Activated T-helper 17 cell treated with anti-CD3 and anti-CD28 coated beads, Interleukin-2, amount 50 U/mL, for 72 hours (primary cell): ENCODE measurements around the gene MBD5. TPM values are rescaled to one million over a fixed set of nuclear protein-coding genes. Genes with fewer than 3 reads are reported as not detected.
A peak's percentile ranks its signal among the peaks of the same experiment; 100 is the strongest.

ENCODE experiments used
- ATAC-seq: fragments of 150-1000 bp; cut with Tn5 transposase; replicated peaks from 2 replicates; pipeline ENCODE4 v1.10.0; 2021; ENCODE audit warnings: mild to moderate bottlenecking, moderate library complexity
- H3K27ac Mint-ChIP-seq: one replicate; pipeline ENCODE4 v1.8.0; 2022; ENCODE audit warnings: mixed read lengths
- H3K27me3 Mint-ChIP-seq: one replicate; pipeline ENCODE4 v1.8.0; 2022; ENCODE audit warnings: mixed read lengths
- H3K36me3 Mint-ChIP-seq: one replicate; pipeline ENCODE4 v1.8.0; 2022; ENCODE audit warnings: low read depth, mild to moderate bottlenecking, mixed read lengths
- H3K4me1 Mint-ChIP-seq: one replicate; pipeline ENCODE4 v1.8.0; 2022; ENCODE audit warnings: mixed read lengths
- H3K4me3 Mint-ChIP-seq: one replicate; pipeline ENCODE4 v1.8.0; 2022; ENCODE audit warnings: mild to moderate bottlenecking, mixed read lengths
- H3K9me3 Mint-ChIP-seq: one replicate; pipeline ENCODE4 v1.8.0; 2022; ENCODE audit warnings: mixed read lengths
- total RNA-seq, 2 donors: library from RNA; stranded (reverse); gene quantifications; one replicate each; pipeline ENCODE4 v1.2.3, GENCODE V29; 2022

The MBD5 gene
- total RNA-seq, 2 donors from 2014 or later, result 33.5 to 55.7 TPM

DNA sequence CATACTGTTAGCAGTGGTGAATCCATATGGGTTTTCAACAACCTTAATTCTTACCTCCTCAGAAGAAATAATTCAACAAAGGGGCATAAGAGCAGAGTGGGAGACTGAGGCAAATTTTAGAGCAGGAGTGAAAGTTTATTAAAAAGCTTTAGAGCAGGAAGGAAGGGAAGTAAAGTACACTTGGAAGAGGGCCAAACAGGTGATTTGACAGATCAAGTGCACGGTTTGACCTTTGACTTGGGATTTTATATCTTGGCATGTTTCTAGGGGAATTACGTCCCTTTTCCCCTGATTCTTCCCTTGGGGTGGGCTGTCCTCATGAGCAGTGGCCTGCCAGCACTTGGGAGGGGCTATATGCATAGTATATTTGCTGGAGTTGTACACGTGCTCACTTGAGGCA, 280.5 kb downstream of the MBD5 start:
- Mint-ChIP-seq H3K27me3 (no peaks in the 10 kb centered on the region), H3K4me3 (no peak overlapping the region), H3K36me3 (peaks cover under 1% of the 10 kb centered on the region), H3K4me1 (peaks cover 4% of the 10 kb centered on the region), H3K9me3 (no peaks in the 10 kb centered on the region), H3K27ac (no peak overlapping the region)
- no peak for ATAC-seq

DNA sequence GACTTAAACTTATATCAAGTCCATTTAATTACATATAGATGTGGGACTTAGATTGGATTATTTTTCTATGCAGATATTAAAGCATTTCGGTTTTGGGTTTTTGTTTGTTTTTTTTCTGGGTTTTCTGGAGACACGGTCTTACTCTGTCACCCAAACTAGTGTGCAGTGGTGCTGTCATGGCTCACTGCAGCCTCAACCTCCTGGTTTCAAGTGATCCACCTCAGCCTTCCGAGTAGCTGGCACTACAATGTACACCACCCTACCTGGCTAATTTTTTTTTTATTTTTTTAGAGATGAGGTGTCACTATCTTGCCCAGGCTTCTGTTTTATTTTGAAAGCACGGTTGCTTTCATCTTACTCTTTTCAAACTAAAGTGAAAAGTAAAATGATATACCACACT, 281.6 kb downstream of the MBD5 start:
- H3K4me1 Mint-ChIP-seq, result peaks cover 4% of the 10 kb centered on the region
- H3K27me3 Mint-ChIP-seq, result no peaks in the 10 kb centered on the region
- H3K27ac Mint-ChIP-seq, result no peak overlapping the region
- H3K9me3 Mint-ChIP-seq, result no peaks in the 10 kb centered on the region
- no peak for ATAC-seq
- H3K36me3 Mint-ChIP-seq, result no peaks in the 10 kb centered on the region
- no peak overlapping the region for H3K4me3 Mint-ChIP-seq

DNA sequence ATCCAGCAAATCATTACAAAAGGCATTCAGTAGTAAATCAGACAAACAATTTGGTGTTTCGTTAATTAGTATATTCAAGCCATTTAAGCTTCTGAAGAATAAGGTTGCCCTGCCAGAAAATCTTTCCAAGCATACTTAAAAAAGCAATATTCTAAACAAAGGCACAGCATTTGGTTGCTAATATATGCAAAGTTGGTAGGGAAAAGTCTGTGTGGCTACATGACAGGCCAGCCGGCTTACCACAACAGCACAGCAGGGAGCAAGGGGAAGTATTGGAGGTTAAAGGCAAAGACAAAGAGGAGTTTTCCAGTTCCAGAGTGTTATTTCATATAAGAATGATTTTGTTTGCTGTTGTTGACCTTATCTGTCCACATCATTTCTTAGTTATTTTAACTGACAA, 282.3 kb downstream of the MBD5 start:
- no peak overlapping the region for H3K27ac Mint-ChIP-seq
- no peak overlapping the region for H3K4me3 Mint-ChIP-seq
- peaks cover 4% of the 10 kb centered on the region for H3K4me1 Mint-ChIP-seq
- no peaks in the 10 kb centered on the region for H3K9me3 Mint-ChIP-seq
- no peak for ATAC-seq
- no peaks in the 10 kb centered on the region for H3K27me3 Mint-ChIP-seq
- H3K36me3 Mint-ChIP-seq, result no peaks in the 10 kb centered on the region

DNA sequence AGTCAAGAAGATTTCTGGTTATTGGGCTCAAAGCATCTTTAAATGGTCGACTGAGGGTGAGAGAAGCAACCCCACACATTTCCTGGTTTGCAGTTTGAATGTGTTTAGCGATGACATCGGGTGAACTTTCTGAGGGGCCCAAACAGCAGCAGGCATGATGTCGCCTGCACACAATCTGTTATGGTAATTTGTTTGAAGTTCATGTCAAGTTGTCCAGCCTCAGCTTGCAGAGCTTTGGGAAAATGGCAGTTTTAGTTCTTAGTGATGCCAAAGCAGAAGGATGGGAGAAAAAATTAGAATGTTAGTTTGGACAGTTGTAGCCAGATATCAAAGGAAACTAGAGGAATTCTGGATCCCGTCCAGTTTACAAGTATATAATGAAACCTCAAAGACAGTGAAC, 284.6 kb downstream of the MBD5 start:
- Mint-ChIP-seq H3K36me3 (no peaks in the 10 kb centered on the region), H3K27ac (no peak overlapping the region), H3K9me3 (no peaks in the 10 kb centered on the region), H3K4me3 (no peak overlapping the region), H3K27me3 (no peaks in the 10 kb centered on the region), H3K4me1 (no peaks in the 10 kb centered on the region)
- ATAC-seq, result no peak

DNA sequence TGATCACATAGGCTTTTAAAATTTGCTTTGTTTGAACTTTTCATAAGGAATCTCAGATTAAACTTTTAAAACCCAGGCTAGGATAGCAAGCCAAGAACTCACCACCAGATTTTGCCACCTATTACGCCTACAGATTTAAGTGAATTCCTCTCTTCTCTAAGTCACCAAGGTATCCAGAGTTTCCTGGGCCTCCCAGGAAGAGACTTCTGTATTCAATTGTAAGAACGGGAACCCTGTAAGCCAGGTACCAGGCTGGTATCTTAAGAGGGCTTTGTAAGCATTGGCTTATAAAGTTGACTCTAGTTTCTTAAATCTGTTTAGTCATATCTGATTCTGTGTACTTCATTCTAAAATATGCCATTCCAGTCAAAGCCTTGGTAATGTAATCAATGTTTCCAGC, 285.1 kb downstream of the MBD5 start:
- no peak overlapping the region for H3K4me3 Mint-ChIP-seq
- H3K27me3 Mint-ChIP-seq, result no peaks in the 10 kb centered on the region
- H3K4me1 Mint-ChIP-seq, result no peaks in the 10 kb centered on the region
- no peaks in the 10 kb centered on the region for H3K36me3 Mint-ChIP-seq
- H3K27ac Mint-ChIP-seq, result no peak overlapping the region
- no peaks in the 10 kb centered on the region for H3K9me3 Mint-ChIP-seq
- ATAC-seq, result no peak

DNA sequence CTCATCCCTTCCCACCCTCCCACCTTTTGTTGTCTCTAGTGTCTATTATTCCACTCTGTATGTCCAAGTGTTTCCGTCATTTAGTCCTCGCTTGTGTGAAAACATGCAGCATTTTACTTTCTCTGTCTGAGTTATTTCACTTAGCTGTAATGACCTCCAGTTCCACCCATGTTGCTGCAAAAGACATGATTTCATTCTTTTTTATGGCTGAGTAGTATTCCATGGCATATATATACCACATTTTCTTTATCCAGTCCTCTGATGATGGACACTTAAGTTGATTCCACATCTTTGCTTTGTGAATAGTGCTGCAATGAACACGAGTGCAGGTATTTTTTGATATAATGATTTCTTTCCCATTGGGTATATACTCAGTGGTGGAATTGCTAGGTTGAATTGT, 296.7 kb downstream of the MBD5 start:
- H3K27ac Mint-ChIP-seq, result no peak overlapping the region
- no peak for ATAC-seq
- H3K4me1 Mint-ChIP-seq, result no peaks in the 10 kb centered on the region
- H3K36me3 Mint-ChIP-seq, result peaks cover 22% of the 10 kb centered on the region
- no peak overlapping the region for H3K4me3 Mint-ChIP-seq
- H3K27me3 Mint-ChIP-seq, result no peaks in the 10 kb centered on the region
- peaks cover 4% of the 10 kb centered on the region for H3K9me3 Mint-ChIP-seq

DNA sequence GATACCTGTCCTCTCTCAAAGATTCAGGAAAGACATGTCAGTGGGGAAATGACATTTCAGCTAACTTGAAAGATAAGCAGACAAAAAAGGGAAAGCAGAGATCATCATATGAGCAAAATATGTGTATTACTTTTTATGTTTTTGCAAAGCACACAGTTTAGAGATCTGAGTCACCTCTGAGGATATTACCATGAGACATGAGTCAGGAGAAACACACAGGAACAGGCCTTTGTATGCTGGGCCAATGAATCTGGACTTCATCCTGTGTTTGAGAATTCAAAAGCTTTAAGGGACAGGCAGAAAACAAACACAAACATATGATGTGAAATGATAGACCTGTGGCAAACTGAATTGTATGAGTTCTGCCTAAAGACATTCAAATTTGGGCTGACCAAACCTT, 317.6 kb downstream of the MBD5 start:
- H3K27me3 Mint-ChIP-seq, result no peaks in the 10 kb centered on the region
- ATAC-seq, result peak; percentile 74
- no peaks in the 10 kb centered on the region for H3K4me1 Mint-ChIP-seq
- H3K36me3 Mint-ChIP-seq, result peaks cover 26% of the 10 kb centered on the region
- H3K4me3 Mint-ChIP-seq, result no peak overlapping the region
- peaks cover 3% of the 10 kb centered on the region for H3K9me3 Mint-ChIP-seq
- no peak overlapping the region for H3K27ac Mint-ChIP-seq

DNA sequence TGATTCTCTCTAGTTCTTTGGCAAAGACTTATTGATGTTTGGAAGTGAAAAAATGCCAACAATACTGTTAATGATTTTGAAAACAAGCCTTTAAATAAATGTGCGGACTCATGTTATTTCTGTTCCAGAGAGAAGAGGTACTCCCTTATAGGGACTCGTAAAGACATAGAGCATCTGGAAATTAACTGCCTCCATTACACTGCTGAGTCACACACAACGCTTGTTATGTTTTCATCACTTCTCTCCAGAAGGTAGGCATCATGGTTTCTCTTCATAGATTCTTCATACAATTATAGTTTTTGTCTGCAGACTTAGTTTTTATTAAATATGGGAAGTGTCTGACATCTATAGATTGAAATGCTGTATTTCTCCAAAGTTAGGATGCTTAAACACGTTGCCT, 321.2 kb downstream of the MBD5 start:
- no peaks in the 10 kb centered on the region for H3K27me3 Mint-ChIP-seq
- H3K9me3 Mint-ChIP-seq, result peaks cover 4% of the 10 kb centered on the region
- no peak overlapping the region for H3K4me3 Mint-ChIP-seq
- no peak overlapping the region for H3K27ac Mint-ChIP-seq
- H3K4me1 Mint-ChIP-seq, result no peaks in the 10 kb centered on the region
- no peak for ATAC-seq
- peaks cover 31% of the 10 kb centered on the region for H3K36me3 Mint-ChIP-seq

DNA sequence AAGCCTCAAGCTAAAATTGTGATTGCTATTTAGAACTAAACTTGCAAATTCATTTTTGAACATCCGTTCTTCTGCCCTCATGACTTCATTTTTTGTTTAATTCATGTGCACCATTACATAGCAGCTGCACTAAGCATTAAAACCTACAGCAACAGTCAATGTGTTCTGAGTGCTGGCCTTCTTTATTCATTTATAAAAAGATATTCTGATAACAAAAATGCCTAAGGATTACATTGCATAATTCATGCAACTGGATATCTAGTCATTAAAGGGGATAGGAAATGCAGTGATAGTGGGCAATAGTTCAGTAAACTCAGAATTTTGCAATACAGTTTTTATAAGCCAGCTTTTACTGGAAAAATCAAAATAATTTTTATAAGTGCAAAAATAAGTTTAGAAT, 329.3 kb downstream of the MBD5 start:
- Mint-ChIP-seq H3K9me3 (no peaks in the 10 kb centered on the region), H3K27me3 (no peaks in the 10 kb centered on the region), H3K4me3 (no peak overlapping the region), H3K36me3 (peaks cover 26% of the 10 kb centered on the region), H3K27ac (no peak overlapping the region), H3K4me1 (no peaks in the 10 kb centered on the region)
- ATAC-seq, result no peak

DNA sequence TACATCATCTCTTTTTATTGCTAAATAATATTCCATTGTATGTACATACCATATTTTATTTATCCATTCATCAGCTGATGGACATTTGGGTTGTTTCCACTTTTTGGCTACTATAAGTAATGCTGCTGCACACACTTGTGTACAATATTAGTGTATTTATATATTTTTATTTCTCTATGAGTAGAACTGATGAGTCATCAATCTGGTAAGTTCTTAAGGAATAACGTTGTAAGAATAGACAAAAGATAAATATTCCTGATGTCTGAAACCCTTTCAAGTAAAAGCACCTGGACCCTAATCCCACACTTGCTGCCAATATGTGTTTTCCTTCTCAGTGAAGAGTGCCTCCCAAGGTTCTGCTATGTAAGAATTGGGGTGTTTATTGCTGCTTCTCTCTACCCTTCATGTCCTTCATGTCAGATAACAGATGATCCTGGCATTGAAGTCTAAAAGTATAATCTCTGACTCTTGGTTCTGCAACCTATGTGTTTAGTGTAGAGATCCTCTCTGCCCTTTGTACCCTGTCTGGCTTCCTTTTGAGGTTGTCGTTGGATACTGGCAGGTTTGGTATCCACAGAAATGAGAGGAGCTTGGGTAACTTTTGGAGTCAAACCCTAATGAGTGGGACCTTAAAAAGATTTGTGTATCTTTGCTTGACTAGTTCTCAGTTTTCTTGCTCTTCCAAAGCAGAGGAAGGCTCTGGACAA, 330.7 kb downstream of the MBD5 start:
- no peaks in the 10 kb centered on the region for H3K27me3 Mint-ChIP-seq
- H3K36me3 Mint-ChIP-seq, result peaks cover 23% of the 10 kb centered on the region
- H3K4me3 Mint-ChIP-seq, result no peak overlapping the region
- no peak overlapping the region for H3K27ac Mint-ChIP-seq
- no peak for ATAC-seq
- no peaks in the 10 kb centered on the region for H3K9me3 Mint-ChIP-seq
- H3K4me1 Mint-ChIP-seq, result no peaks in the 10 kb centered on the region

DNA sequence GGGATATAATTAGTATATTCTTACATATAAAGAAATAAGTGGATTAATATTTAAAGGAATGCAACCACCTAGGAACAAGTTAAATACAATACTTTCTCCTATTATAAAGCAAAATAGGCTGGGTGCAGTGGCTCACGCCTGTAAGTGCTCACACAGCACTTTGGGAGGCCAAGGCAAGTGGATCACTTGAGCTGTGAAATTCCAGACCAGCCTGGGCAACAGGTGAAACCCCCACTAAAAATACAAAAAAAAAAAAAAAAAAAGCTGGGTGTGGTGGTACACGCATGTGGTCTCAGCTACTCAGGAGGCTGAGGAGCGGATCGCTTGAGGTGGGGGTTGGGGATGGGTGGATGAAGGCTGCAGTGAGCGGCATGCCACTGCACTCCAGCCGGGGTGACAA, 337.5 kb downstream of the MBD5 start:
- Mint-ChIP-seq H3K4me3 (no peak overlapping the region), H3K27ac (no peak overlapping the region), H3K9me3 (no peaks in the 10 kb centered on the region), H3K4me1 (peaks cover 7% of the 10 kb centered on the region), H3K27me3 (no peaks in the 10 kb centered on the region), H3K36me3 (peaks cover 21% of the 10 kb centered on the region)
- no peak for ATAC-seq

DNA sequence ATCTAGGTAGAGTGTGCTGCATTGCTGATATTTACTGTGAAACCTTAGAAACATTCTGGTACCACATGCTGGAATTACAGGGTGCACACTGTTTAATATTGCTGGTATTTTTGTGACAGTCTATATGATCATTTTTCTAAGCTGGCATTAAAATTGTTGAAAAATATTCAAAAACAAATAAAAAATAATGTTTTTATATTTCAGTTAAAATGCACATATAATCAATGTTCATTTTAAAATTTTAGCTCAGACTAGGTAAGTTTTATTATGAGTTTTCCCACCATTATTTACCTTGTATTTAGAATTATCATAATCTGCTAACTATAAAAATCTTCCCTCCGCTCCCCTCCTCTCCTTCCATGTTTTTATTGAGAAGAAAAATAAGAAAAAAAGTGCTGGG, 339.8 kb downstream of the MBD5 start:
- Mint-ChIP-seq H3K36me3 (no peaks in the 10 kb centered on the region), H3K27ac (no peak overlapping the region), H3K27me3 (no peaks in the 10 kb centered on the region), H3K4me3 (no peak overlapping the region), H3K4me1 (peaks cover 7% of the 10 kb centered on the region), H3K9me3 (peaks cover 7% of the 10 kb centered on the region)
- ATAC-seq, result no peak

DNA sequence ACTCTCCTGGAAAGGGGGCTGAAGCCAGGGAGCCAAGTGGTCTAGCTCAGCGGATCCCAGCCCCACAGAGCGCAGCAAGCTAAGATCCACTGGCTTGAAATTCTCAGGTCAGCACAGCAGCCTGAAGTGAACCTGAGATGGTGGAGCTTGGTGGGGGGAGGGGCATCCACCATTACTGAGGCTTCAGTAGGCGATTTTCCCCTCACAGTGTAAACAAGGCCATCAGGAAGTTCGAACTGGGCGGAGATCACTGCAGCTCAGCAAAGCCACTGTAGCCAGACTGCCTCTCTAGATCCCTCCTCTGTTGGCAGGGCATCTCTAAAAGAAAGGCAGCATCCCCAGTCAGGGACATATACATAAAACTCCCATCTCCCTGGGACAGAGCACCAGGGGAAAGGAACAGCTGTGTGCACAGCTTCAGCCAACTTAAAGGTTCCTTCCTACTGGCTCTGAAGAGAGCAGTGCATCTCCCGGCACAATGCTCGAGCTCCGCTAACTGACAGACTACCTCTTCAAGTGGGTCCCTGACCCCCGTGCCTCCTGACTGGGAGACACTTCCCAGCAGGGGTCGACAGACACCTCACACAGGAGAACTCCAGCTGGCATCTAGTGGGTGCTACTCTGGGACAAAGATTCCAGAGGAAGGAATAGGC, 341.4 kb downstream of the MBD5 start:
- no peak for ATAC-seq
- H3K27me3 Mint-ChIP-seq, result no peaks in the 10 kb centered on the region
- no peaks in the 10 kb centered on the region for H3K36me3 Mint-ChIP-seq
- no peak overlapping the region for H3K27ac Mint-ChIP-seq
- H3K4me3 Mint-ChIP-seq, result no peak overlapping the region
- peaks cover 7% of the 10 kb centered on the region for H3K4me1 Mint-ChIP-seq
- peaks cover 10% of the 10 kb centered on the region for H3K9me3 Mint-ChIP-seq

DNA sequence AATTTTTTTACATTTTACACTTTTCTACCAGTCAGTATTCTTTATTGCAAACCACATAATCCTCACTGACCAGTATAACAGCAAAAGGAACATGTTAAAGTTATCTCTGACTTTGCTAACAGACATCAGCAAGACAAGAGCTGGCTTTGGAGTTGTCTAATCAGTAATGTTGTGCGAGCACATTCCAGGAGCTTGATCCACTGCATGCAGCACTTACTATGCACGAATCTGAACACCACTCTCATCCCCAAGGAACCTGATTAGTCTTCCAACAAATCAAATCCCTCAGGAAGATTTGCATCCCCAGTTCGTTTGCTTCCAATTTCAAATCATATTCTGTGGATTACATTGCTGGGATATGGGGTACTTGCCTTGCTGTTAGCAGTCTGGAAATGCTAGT, 354.3 kb downstream of the MBD5 start:
- ATAC-seq, result no peak
- no peak overlapping the region for H3K4me3 Mint-ChIP-seq
- H3K9me3 Mint-ChIP-seq, result no peaks in the 10 kb centered on the region
- H3K36me3 Mint-ChIP-seq, result no peaks in the 10 kb centered on the region
- no peaks in the 10 kb centered on the region for H3K4me1 Mint-ChIP-seq
- H3K27ac Mint-ChIP-seq, result no peak overlapping the region
- H3K27me3 Mint-ChIP-seq, result no peaks in the 10 kb centered on the region

DNA sequence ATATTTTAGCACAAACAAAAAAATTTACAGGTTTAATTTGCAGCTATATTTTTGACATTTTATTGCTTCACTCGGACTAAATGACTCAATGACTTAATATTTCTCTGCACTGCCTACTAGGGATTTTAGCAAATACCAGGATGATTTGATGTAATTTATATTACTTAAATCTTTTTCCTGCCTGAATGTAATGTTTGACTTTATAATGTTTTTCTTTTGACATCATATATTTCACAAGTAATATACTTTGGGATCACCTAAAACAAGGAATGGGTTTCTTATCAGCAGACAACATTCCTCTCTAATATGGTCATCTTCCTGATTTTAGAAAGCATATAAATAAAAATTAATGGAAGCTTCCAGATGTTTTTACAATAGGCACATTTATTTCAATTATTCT, 370.4 kb downstream of the MBD5 start:
- Mint-ChIP-seq H3K36me3 (peaks cover 4% of the 10 kb centered on the region), H3K27me3 (no peaks in the 10 kb centered on the region), H3K27ac (no peak overlapping the region), H3K4me3 (no peak overlapping the region), H3K4me1 (no peaks in the 10 kb centered on the region), H3K9me3 (no peaks in the 10 kb centered on the region)
- no peak for ATAC-seq
